CD4-positive, alpha-beta T cell (primary cell): ENCODE results near the gene PRICKLE4. TPM values are rescaled to one million over a fixed set of nuclear protein-coding genes. Genes with fewer than 3 reads are reported as not detected.

ENCODE experiments used
- ATAC-seq: fragments of 200-7000 bp; cut with Tn5 transposase; one replicate; pipeline ENCODE4 v1.10.0; 2022; ENCODE audit warnings: mild to moderate bottlenecking; ENCODE audit not compliant: poor library complexity
- CTCF ChIA-PET: fragments of 350-600 bp; sonication (Branson Sonifier 250); formaldehyde crosslinking; loops from one replicate; lab custom pipeline; 2021; ENCODE audit warnings: antibody characterized with exemption, inconsistent platforms; lab: Charles Lee
- POLR2A ChIA-PET: fragments of 350-600 bp; sonication (Branson Sonifier 250); formaldehyde crosslinking; loops from one replicate; lab custom pipeline; 2021; ENCODE audit warnings: antibody characterized with exemption, inconsistent platforms; lab: Charles Lee
- DNase-seq, 14 experiments: peaks; one replicate each; pipeline ENCODE4 v3.0.0-alpha.2; 2013 to 2020; ENCODE audit warnings: mixed read lengths in 2 of 14
- H3K27ac ChIP-seq, 2 donors: one replicate each; pipeline versions ENCODE4 v1.5.1 to v1.7.0; 2013; ENCODE audit warnings: low read length in 2 of 2, low read depth in 1 of 2, mild to moderate bottlenecking in 1 of 2
- H3K27me3 ChIP-seq, 2 experiments: 1 replicate in 1 of 2; 2 replicates in 1 of 2; pipeline versions ENCODE4 v1.6.1 to v1.7.0; 2013; ENCODE audit warnings: low read length in 2 of 2, control low read depth in 1 of 2, mild to moderate bottlenecking in 1 of 2, moderate library complexity in 1 of 2; ENCODE audit not compliant: insufficient read depth in 2 of 2, control insufficient read depth in 1 of 2
- H3K36me3 ChIP-seq: one replicate; pipeline ENCODE4 v1.6.1; 2013; ENCODE audit warnings: low read length, control low read depth; ENCODE audit not compliant: insufficient read depth
- H3K4me1 ChIP-seq: one replicate; pipeline ENCODE4 v1.6.1; 2013; ENCODE audit warnings: low read length, control low read depth; ENCODE audit not compliant: insufficient read depth
- H3K4me3 ChIP-seq: one replicate; pipeline ENCODE4 v1.5.1; 2013; ENCODE audit warnings: mild to moderate bottlenecking, low read length, moderate library complexity
- H3K9me3 ChIP-seq, 2 experiments: 1 replicate in 1 of 2; 2 replicates in 1 of 2; pipeline versions ENCODE4 v1.6.1 to v1.7.0; 2013; ENCODE audit warnings: low read length in 2 of 2, mild to moderate bottlenecking in 2 of 2, control low read depth in 1 of 2, moderate library complexity in 1 of 2; ENCODE audit not compliant: control insufficient read depth in 1 of 2, insufficient read depth in 1 of 2
- H3K27ac Mint-ChIP-seq: one replicate; pipeline ENCODE4 v1.8.0; 2020; ENCODE audit warnings: mixed read lengths
- H3K27me3 Mint-ChIP-seq: one replicate; pipeline ENCODE4 v1.8.0; 2021; ENCODE audit warnings: mixed read lengths
- H3K36me3 Mint-ChIP-seq: one replicate; pipeline ENCODE4 v1.8.0; 2021; ENCODE audit warnings: low read depth, mixed read lengths
- H3K4me1 Mint-ChIP-seq: one replicate; pipeline ENCODE4 v1.8.0; 2021; ENCODE audit warnings: low read depth, mixed read lengths
- H3K4me3 Mint-ChIP-seq: one replicate; pipeline ENCODE4 v1.8.0; 2020; ENCODE audit warnings: mild to moderate bottlenecking, mixed read lengths
- H3K9me3 Mint-ChIP-seq: one replicate; pipeline ENCODE4 v1.8.0; 2020; ENCODE audit warnings: mixed read lengths
- CTCF ChIP-seq: fragments of 200-600 bp; IDR thresholded peaks from one replicate; pipeline ENCODE4 v1.8.0; 2022; ENCODE audit warnings: antibody characterized with exemption, mild to moderate bottlenecking
- intact Hi-C, 2 experiments: fragments of 100-400 bp; cut with DNase I in 1 of 2; cut with micrococcal nuclease in 1 of 2; formaldehyde crosslinking; loops; one replicate each; pipeline versions ENCODE4 v1.15.1 to v1.9.0; 2023 to 2025; cut with DNase I, micrococcal nuclease
- total RNA-seq, 174 experiments: library from RNA in 2 of 174; stranded (reverse) in 2 of 174; gene quantifications; one replicate each; pipeline ENCODE4 v1.2.3 and lab custom pipeline; 2021 to 2026

PRICKLE4 gene
- total RNA-seq, 2 experiments from 2014 or later, result not detected

DNA sequence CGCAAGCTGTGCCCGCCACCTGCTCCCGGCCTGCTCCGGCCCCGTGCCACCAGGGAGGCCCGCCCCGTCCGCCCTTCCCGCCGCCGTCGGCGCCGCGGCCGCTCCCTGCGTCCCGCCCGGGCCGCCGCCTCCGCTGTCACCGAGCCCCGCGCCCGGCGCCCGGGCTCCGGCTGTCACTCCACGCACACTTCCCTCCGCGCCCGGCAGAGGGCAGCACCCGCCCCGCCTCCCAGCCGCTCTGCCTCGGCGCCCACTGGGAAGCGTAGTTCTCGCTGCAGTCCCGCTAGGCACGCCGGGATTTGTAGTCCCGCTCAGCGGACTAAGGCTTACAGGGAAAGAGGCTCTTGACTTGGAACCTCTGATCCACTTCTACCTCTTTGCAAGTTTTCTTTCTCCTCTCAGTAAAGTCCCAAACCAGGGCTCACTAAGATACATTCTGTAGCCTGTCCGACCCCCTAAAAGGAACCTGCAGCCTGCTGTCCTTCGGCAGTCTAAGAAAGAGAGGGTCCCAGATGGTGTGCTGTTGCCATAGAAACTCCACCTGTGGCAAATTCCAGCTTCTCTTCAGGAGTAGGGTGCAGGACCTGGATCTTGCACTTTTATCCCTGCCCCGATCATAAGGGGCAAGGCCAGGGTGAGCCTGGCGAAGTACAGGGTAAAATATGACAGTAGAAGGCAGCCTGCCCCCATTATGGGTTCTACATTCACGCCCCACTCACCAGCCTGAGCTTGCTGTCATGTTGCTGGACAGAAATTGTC, 45.0 kb upstream of the PRICKLE4 start, which contains the start of gene TFEB:
Gene TFEB (minus strand): TSS at position 182 of the 759 bp plus-strand sequence. CDS start 44,395 bp downstream, outside the sequence.
- Histone ChIP-seq H3K4me3 (peak within 1 kb of the TSS; percentile 73), H3K27me3 (peaks cover 0 to 3% of the 10 kb centered on the region in 2 experiments), H3K36me3 (no peaks in the 10 kb centered on the region), H3K4me1 (peaks cover 38% of the 10 kb centered on the region), H3K27ac (peak within 1 kb of the TSS; percentile 77 to 80), H3K9me3 (no peaks in the 10 kb centered on the region)
- H3K4me1 Mint-ChIP-seq, result peaks cover 33% of the 10 kb centered on the region
- TF ChIP-seq CTCF, result peak; percentile 73
- ChIA-PET CTCF (interaction anchor here (1.5 to 4.9 kb wide), 3 partner anchors 19 to 51 kb away, joined by 3 to 38 read pairs (median 4); partner anchors contain the start of gene TOMM6), POLR2A (interaction anchor here (1.0 to 2.9 kb wide), 2 partner anchors 49 to 52 kb away, joined by 3 to 31 read pairs; partner anchors contain the start of gene TOMM6)
- H3K36me3 Mint-ChIP-seq, result no peaks in the 10 kb centered on the region
- H3K27ac Mint-ChIP-seq, result peak within 1 kb of the TSS; percentile 88
- peak within 1 kb of the TSS; percentile 97 for H3K4me3 Mint-ChIP-seq
- no peaks in the 10 kb centered on the region for H3K27me3 Mint-ChIP-seq
- DNase-seq, result peak; percentile 89 to 96 (median 93)
- intact Hi-C loops, result loop anchor here (1.0 to 10.0 kb wide), 10 partner anchors 42 to 1952 kb away; partner anchors contain the start of genes TOMM6 (in 2 of the 2), BYSL (in 1 of the 2), GTPBP2 (in 1 of the 2) and MED20 (in 1 of the 2)
- peak; percentile 70 for ATAC-seq
- H3K9me3 Mint-ChIP-seq, result no peaks in the 10 kb centered on the region

DNA sequence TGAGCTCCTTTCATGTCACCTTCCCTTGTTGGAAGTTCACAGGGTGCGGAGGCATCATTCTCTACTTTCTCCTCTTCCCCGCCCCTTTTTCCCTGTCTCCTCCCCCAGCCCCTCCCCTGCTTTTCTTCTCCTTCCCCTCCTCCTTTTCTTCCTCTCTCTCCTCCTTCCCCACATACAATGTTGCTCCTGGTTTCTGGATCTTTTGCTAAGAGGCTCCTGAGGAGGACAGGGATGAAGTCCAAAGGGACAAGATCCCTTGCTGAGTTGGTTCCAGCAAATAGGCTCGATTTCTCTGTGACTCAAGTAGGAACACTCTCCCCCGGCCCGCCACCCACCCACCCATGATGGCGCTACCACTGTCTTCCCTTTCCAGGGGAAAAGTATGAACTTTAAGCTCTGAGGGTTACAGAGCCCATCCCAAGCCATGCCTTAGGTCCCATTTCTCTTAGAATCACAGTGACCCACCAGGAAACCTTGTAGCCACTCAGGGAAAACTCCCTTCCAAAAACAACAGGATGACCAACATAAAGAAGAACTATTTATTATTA, 44.3 kb upstream of the PRICKLE4 start:
- TF ChIP-seq CTCF, result no peak
- DNase-seq, result peak in 1 of 14 experiments; percentile 39
- ChIA-PET POLR2A (interaction anchor here (1.0 kb wide), 1 partner anchor 48 kb away, joined by 3 read pairs; no protein-coding TSS in a partner anchor), CTCF (interaction anchor here (0.6 to 1.5 kb wide), 2 partner anchors 20 to 381 kb away, joined by 4 read pairs; no protein-coding TSS in a partner anchor)
- H3K27ac ChIP-seq, result no peak overlapping the region
- peaks cover 0 to 3% of the 10 kb centered on the region in 2 experiments for H3K27me3 ChIP-seq
- Mint-ChIP-seq H3K4me3 (peak overlapping the region; percentile 97), H3K27ac (peak overlapping the region; percentile 88), H3K9me3 (no peaks in the 10 kb centered on the region), H3K36me3 (no peaks in the 10 kb centered on the region), H3K4me1 (peaks cover 27% of the 10 kb centered on the region), H3K27me3 (no peaks in the 10 kb centered on the region)
- H3K4me1 ChIP-seq, result peaks cover 32% of the 10 kb centered on the region
- intact Hi-C loops, result loop anchor here in 1 of 2 experiments (1.0 to 10.0 kb wide), 5 partner anchors 41 to 1951 kb away; partner anchors contain the start of genes GTPBP2, MRPS18A and TTBK1
- H3K9me3 ChIP-seq, result no peaks in the 10 kb centered on the region
- H3K4me3 ChIP-seq, result no peak overlapping the region
- no peak for ATAC-seq
- no peaks in the 10 kb centered on the region for H3K36me3 ChIP-seq

- intact Hi-C loops, result loop anchor here in 1 of 2 experiments (1.0 to 10.0 kb wide), 5 partner anchors 40 to 1950 kb away; partner anchors contain the start of genes GTPBP2, MRPS18A and TTBK1
- POLR2A ChIA-PET, result no interaction called here
These were observed 43.6 kb upstream of the PRICKLE4 start for GRCh38 chr6:41736800-41737555.

More at GRCh38 chr6:41736800-41737555, 43.6 kb upstream of the PRICKLE4 start:
- H3K27me3 ChIP-seq, result peaks cover 0 to 3% of the 10 kb centered on the region in 2 experiments
- peaks cover 24% of the 10 kb centered on the region for H3K4me1 ChIP-seq
- DNase-seq (no peak), ATAC-seq (no peak)
- H3K4me3 ChIP-seq, result no peak overlapping the region
- CTCF ChIA-PET, result interaction anchor here (0.6 to 1.0 kb wide), 2 partner anchors 51 to 381 kb away, joined by 4 read pairs; partner anchors contain the start of gene TOMM6
- H3K9me3 ChIP-seq, result no peaks in the 10 kb centered on the region
- peaks cover 23% of the 10 kb centered on the region for H3K4me1 Mint-ChIP-seq
- H3K27me3 Mint-ChIP-seq, result no peaks in the 10 kb centered on the region
- H3K27ac Mint-ChIP-seq, result no peak overlapping the region
- H3K4me3 Mint-ChIP-seq, result peak overlapping the region; percentile 68
- no peaks in the 10 kb centered on the region for H3K36me3 Mint-ChIP-seq
- H3K36me3 ChIP-seq, result no peaks in the 10 kb centered on the region
- no peak for TF ChIP-seq CTCF
- no peak overlapping the region for H3K27ac ChIP-seq
- H3K9me3 Mint-ChIP-seq, result no peaks in the 10 kb centered on the region
